NB4 (cell line): Measurements from ENCODE around the gene FMN2.
"Not testable (repeated sequence)": the region's sequence is repeated elsewhere in the genome, so short reads cannot be mapped to it uniquely, and the experiment has no call there.

Experiments used
- CTCF ChIP-seq: IDR thresholded peaks from one replicate; pipeline ENCODE4 v1.5.1; 2012; ENCODE audit warnings: low read depth, low read length
- MAX ChIP-seq: IDR thresholded peaks from 2 replicates; pipeline ENCODE4 v1.6.1; 2011; ENCODE audit warnings: low read depth, low read length
- MYC ChIP-seq: IDR thresholded peaks from 2 replicates; pipeline ENCODE4 v1.6.1; 2011; ENCODE audit warnings: low read depth, low read length
- POLR2A ChIP-seq: IDR thresholded peaks from 2 replicates; pipeline ENCODE4 v1.6.1; 2011; ENCODE audit warnings: mild to moderate bottlenecking; ENCODE audit not compliant: insufficient read length; ENCODE audit errors: extremely low read depth

- TF ChIP-seq CTCF, POLR2A, MAX, MYC: not testable (repeated sequence)
Observed at GRCh38 chr1:240328382-240328781, 236.7 kb downstream of the FMN2 start.
